B cell (primary cell): Measurements from ENCODE around the gene TMEM158. TPM values are rescaled to one million over a fixed set of nuclear protein-coding genes. Genes with fewer than 3 reads are reported as not detected.

ENCODE experiments used
- ATAC-seq: fragments of 200-7000 bp; cut with Tn5 transposase; one replicate; pipeline ENCODE4 v1.10.0; 2021; ENCODE audit warnings: low read depth, mild to moderate bottlenecking, moderate number of reproducible peaks, moderate library complexity
- CTCF ChIA-PET: fragments of 350-600 bp; sonication (Branson Sonifier 250); formaldehyde crosslinking; loops from one replicate; lab custom pipeline; 2021; ENCODE audit warnings: antibody characterized with exemption, inconsistent platforms; lab: Charles Lee
- POLR2A ChIA-PET: fragments of 350-600 bp; sonication (Branson Sonifier 250); formaldehyde crosslinking; loops from one replicate; lab custom pipeline; 2021; ENCODE audit warnings: antibody characterized with exemption; lab: Charles Lee
- DNase-seq: peaks from one replicate; pipeline ENCODE4 v3.0.0; 2013
- H2AFZ ChIP-seq: 2 replicates; pipeline ENCODE4 v1.6.1; 2012; ENCODE audit warnings: mild to moderate bottlenecking, low read depth, low read length; ENCODE audit not compliant: insufficient read depth, poor library complexity, severe bottlenecking
- H3K27ac ChIP-seq, 2 donors: 1 replicate in 1 of 2; 2 replicates in 1 of 2; pipeline ENCODE4 v1.5.1; 2012 to 2013; ENCODE audit warnings: low read length in 2 of 2, mild to moderate bottlenecking in 2 of 2, moderate library complexity in 1 of 2
- H3K27me3 ChIP-seq, 4 experiments: fragments of 200-600 bp in 1 of 4; sonication (generic) in 1 of 4; replicated peaks in 1 of 4; 1 replicate in 2 of 4; 2 replicates in 2 of 4; pipeline versions ENCODE4 v1.6.1 to v1.7.0; 2013 to 2016; ENCODE audit warnings: low read length in 3 of 4, mild to moderate bottlenecking in 2 of 4, mixed read lengths in 1 of 4, moderate library complexity in 1 of 4; ENCODE audit not compliant: insufficient read depth in 4 of 4, control insufficient read depth in 3 of 4; ENCODE audit errors: control extremely low read depth in 1 of 4
- H3K36me3 ChIP-seq, 2 experiments: replicated peaks in 1 of 2; 1 replicate in 1 of 2; 2 replicates in 1 of 2; pipeline versions ENCODE4 v1.6.1 to v1.7.1; 2013; ENCODE audit warnings: low read length in 1 of 2; ENCODE audit not compliant: insufficient read depth in 2 of 2, control insufficient read depth in 1 of 2; ENCODE audit errors: control extremely low read depth in 1 of 2, extremely low read depth in 1 of 2
- H3K4me1 ChIP-seq, 2 donors: fragments of 200-600 bp in 1 of 2; sonication (generic) in 1 of 2; 1 replicate in 1 of 2; 2 replicates in 1 of 2; pipeline versions ENCODE4 v1.5.1 to v1.6.1; 2013 to 2017; ENCODE audit warnings: low read length in 2 of 2; ENCODE audit not compliant: control insufficient read depth in 2 of 2, insufficient read depth in 2 of 2
- H3K4me2 ChIP-seq: replicated peaks from 2 replicates; pipeline ENCODE3; 2012; ENCODE audit warnings: mild to moderate bottlenecking, low read depth, low read length; ENCODE audit not compliant: poor library complexity, severe bottlenecking
- H3K4me3 ChIP-seq, 5 experiments: fragments of 200-600 bp in 1 of 5; sonication (generic) in 1 of 5; 1 replicate in 3 of 5; 2 replicates in 2 of 5; pipeline versions ENCODE4 v1.5.1 to v1.7.0; 2011 to 2016; ENCODE audit warnings: low read length in 4 of 5, mild to moderate bottlenecking in 4 of 5, low read depth in 2 of 5, control low read depth in 1 of 5, moderate library complexity in 1 of 5; ENCODE audit not compliant: insufficient read depth in 1 of 5; ENCODE audit errors: control extremely low read depth in 1 of 5, extremely low read depth in 1 of 5
- H3K79me2 ChIP-seq: fragments of 200-600 bp; sonication (generic); one replicate; pipeline ENCODE4 v1.6.0; 2016; ENCODE audit warnings: low read length; ENCODE audit not compliant: control insufficient read depth, insufficient read depth
- H3K9ac ChIP-seq: fragments of 200-600 bp; sonication (generic); 2 replicates; pipeline ENCODE4 v1.6.1; 2017; ENCODE audit warnings: mild to moderate bottlenecking, low read length, moderate library complexity
- H3K9me3 ChIP-seq, 3 donors: one replicate each; pipeline versions ENCODE4 v1.6.1 to v1.7.1; 2013; ENCODE audit warnings: low read length in 2 of 3; ENCODE audit not compliant: control insufficient read depth in 2 of 3, insufficient read depth in 1 of 3; ENCODE audit errors: control extremely low read depth in 1 of 3
- H4K20me1 ChIP-seq: 2 replicates; pipeline ENCODE4 v1.6.0; 2012; ENCODE audit warnings: mild to moderate bottlenecking, low read length; ENCODE audit not compliant: insufficient read depth, control insufficient read depth, poor library complexity, severe bottlenecking
- H3K27ac Mint-ChIP-seq: one replicate; pipeline ENCODE4 v1.8.0; 2021; ENCODE audit warnings: mixed read lengths
- H3K27me3 Mint-ChIP-seq: one replicate; pipeline ENCODE4 v1.8.0; 2021; ENCODE audit warnings: mixed read lengths
- H3K4me1 Mint-ChIP-seq: one replicate; pipeline ENCODE4 v1.8.0; 2021; ENCODE audit warnings: mixed read lengths
- H3K4me3 Mint-ChIP-seq: one replicate; pipeline ENCODE4 v1.8.0; 2021; ENCODE audit warnings: mixed read lengths
- H3K9me3 Mint-ChIP-seq: one replicate; pipeline ENCODE4 v1.8.0; 2022; ENCODE audit warnings: mixed read lengths; ENCODE audit not compliant: insufficient read depth
- CTCF ChIP-seq: fragments of 200-600 bp; IDR thresholded peaks from one replicate; pipeline ENCODE4 v1.8.0; 2022; ENCODE audit warnings: antibody characterized with exemption, mild to moderate bottlenecking
- EZH2 ChIP-seq: IDR thresholded peaks from 2 replicates; pipeline ENCODE4 v1.6.1; 2012; ENCODE audit warnings: borderline replicate concordance, low read depth, mild to moderate bottlenecking, moderate library complexity, low read length; ENCODE audit not compliant: insufficient read depth, poor library complexity, severe bottlenecking
- WGBS: methylation state at CpG from one replicate; pipeline ENCODE4 v1.1.5; 2013; ENCODE audit warnings: missing lambda C conversion rate; ENCODE audit not compliant: insufficient coverage; 5-methylcytosine and 5-hydroxymethylcytosine counted together
- intact Hi-C: fragments of 100-400 bp; cut with micrococcal nuclease; formaldehyde crosslinking; loops from one replicate; pipeline ENCODE4 v1.10.0; 2022
- polyA plus RNA-seq: library from polyadenylated mRNA; depleted of rRNA; stranded (reverse); fragments of >200 nt; gene quantifications from 2 replicates; pipeline ENCODE4 v1.2.3, GENCODE V29; 2012
- total RNA-seq, 2 donors: library from RNA; stranded (reverse); fragments of 120-200 nt in 1 of 2; gene quantifications; 1 replicate in 1 of 2; 2 replicates in 1 of 2; pipeline versions ENCODE4 v1.2.3 to v1.2.4, GENCODE V29; 2013 to 2022

TMEM158 gene
- total and polyA plus RNA-seq, 2 donors (not counting 1 experiment from before 2014, with no cell fraction given): not detected

GRCh38 chr3:45218578-45219390 lies 7.3 kb downstream of the TMEM158 start:
- no peak overlapping the region for H3K4me3 ChIP-seq
- Mint-ChIP-seq H3K27me3 (peaks cover 51% of the 10 kb centered on the region), H3K27ac (no peak overlapping the region), H3K9me3 (no peaks in the 10 kb centered on the region), H3K4me1 (no peaks in the 10 kb centered on the region), H3K4me3 (no peak overlapping the region)
- CTCF ChIA-PET: interaction anchor here (0.8 kb wide), 1 partner anchor 8 kb away, joined by 3 read pairs; no protein-coding TSS in a partner anchor
- ATAC-seq (no peak), DNase-seq (no peak)
- POLR2A ChIA-PET: no interaction called here
- H3K27ac ChIP-seq: no peak overlapping the region
- TF ChIP-seq CTCF: no peak
- H3K27me3 ChIP-seq: peaks cover 0 to 40% (median 19%) of the 10 kb centered on the region in 4 experiments
- 95% methylated on average over 5 of the region's 11 CpGs for WGBS
- no peak overlapping the region for H2AFZ ChIP-seq
- no peaks in the 10 kb centered on the region for H3K36me3 ChIP-seq
- no peaks in the 10 kb centered on the region for H3K4me1 ChIP-seq
- intact Hi-C loops: no loop called here
- H4K20me1 ChIP-seq: no peaks in the 10 kb centered on the region
- no peaks in the 10 kb centered on the region for H3K9me3 ChIP-seq
- H3K4me2 ChIP-seq: no peak overlapping the region
- H3K79me2 ChIP-seq: no peaks in the 10 kb centered on the region
- H3K9ac ChIP-seq: no peak overlapping the region

GRCh38 chr3:45216021-45216609 lies 10.0 kb downstream of the TMEM158 start:
- Histone ChIP-seq H3K79me2 (no peaks in the 10 kb centered on the region), H3K27me3 (peaks cover 0 to 24% (median 5%) of the 10 kb centered on the region in 4 experiments), H3K27ac (no peak overlapping the region), H4K20me1 (no peaks in the 10 kb centered on the region), H3K36me3 (no peaks in the 10 kb centered on the region), H3K4me1 (no peaks in the 10 kb centered on the region), H3K4me3 (no peak overlapping the region), H3K9ac (no peak overlapping the region), H2AFZ (no peak overlapping the region), H3K4me2 (no peak overlapping the region), H3K9me3 (no peaks in the 10 kb centered on the region)
- no peaks in the 10 kb centered on the region for H3K9me3 Mint-ChIP-seq
- ATAC-seq (no peak), DNase-seq (no peak)
- H3K4me1 Mint-ChIP-seq: no peaks in the 10 kb centered on the region
- TF ChIP-seq EZH2 (no peak), CTCF (no peak)
- no peak overlapping the region for H3K27ac Mint-ChIP-seq
- POLR2A ChIA-PET: no interaction called here
- no peak overlapping the region for H3K4me3 Mint-ChIP-seq
- CTCF ChIA-PET: interaction anchor here (0.5 kb wide), 1 partner anchor 179 kb away, joined by 3 read pairs; no protein-coding TSS in a partner anchor
- WGBS: 93% methylated on average over 7 of the region's 10 CpGs
- H3K27me3 Mint-ChIP-seq: peaks cover 35% of the 10 kb centered on the region
- intact Hi-C loops: no loop called here
